OCI-LY7 (cell line): ENCODE data around the gene CFAP97D2. TPM values are rescaled to one million over a fixed set of nuclear protein-coding genes. Genes with fewer than 3 reads are reported as not detected.
"Not testable (repeated sequence)": the region's sequence is repeated elsewhere in the genome, so short reads cannot be mapped to it uniquely, and the experiment has no call there.

Source experiments
- BruUV-seq: library from RNA; stranded (reverse); fragments of 400-500 nt; replicated peaks from 2 replicates; lab custom pipeline; 2021; lab: Mats Ljungman, UMichigan
- CTCF ChIA-PET: fragments of 300-600 bp; sonication (Branson Sonifier 250); formaldehyde crosslinking; loops from one replicate; lab custom pipeline; 2022; ENCODE audit warnings: antibody characterized with exemption; ENCODE audit not compliant: unreplicated experiment; lab: Charles Lee
- POLR2A ChIA-PET: fragments of 300-600 bp; sonication (Branson Sonifier 250); formaldehyde crosslinking; loops from one replicate; lab custom pipeline; 2022; ENCODE audit warnings: antibody characterized with exemption; lab: Charles Lee
- DNase-seq: peaks from one replicate; pipeline ENCODE4 v3.0.0-alpha.2; 2015; ENCODE audit warnings: low spot score
- H2AFZ ChIP-seq: fragments of 200-600 bp; sonication (generic), shearing (Covaris generic); 2 replicates; pipeline ENCODE4 v1.6.1; 2014; ENCODE audit warnings: mild to moderate bottlenecking, antibody characterized with exemption, low read length, moderate library complexity
- H3K27ac ChIP-seq: fragments of 200-600 bp; sonication (generic); 2 replicates; pipeline ENCODE4 v1.5.1; 2014; ENCODE audit warnings: mixed run types, low read depth, mild to moderate bottlenecking, moderate library complexity, low read length, inconsistent platforms; ENCODE audit not compliant: poor library complexity, severe bottlenecking
- H3K36me3 ChIP-seq: fragments of 200-600 bp; sonication (generic); 2 replicates; pipeline ENCODE4 v1.6.1; 2014; ENCODE audit warnings: mild to moderate bottlenecking, antibody characterized with exemption, low read length, moderate library complexity, mixed read lengths; ENCODE audit not compliant: insufficient read depth
- H3K4me1 ChIP-seq: fragments of 200-600 bp; sonication (generic); 2 replicates; pipeline ENCODE4 v1.5.1; 2014; ENCODE audit warnings: mild to moderate bottlenecking, low read length; ENCODE audit not compliant: insufficient read depth, poor library complexity, severe bottlenecking
- H3K4me2 ChIP-seq: fragments of 200-600 bp; sonication (generic); 2 replicates; pipeline ENCODE4 v1.6.1; 2014; ENCODE audit warnings: mild to moderate bottlenecking, low read length
- H3K4me3 ChIP-seq: fragments of 200-600 bp; sonication (generic); 2 replicates; pipeline ENCODE4 v1.5.1; 2014; ENCODE audit warnings: mild to moderate bottlenecking, low read depth, low read length; ENCODE audit not compliant: poor library complexity, severe bottlenecking
- H3K79me2 ChIP-seq: fragments of 200-600 bp; sonication (generic); 2 replicates; pipeline ENCODE4 v1.6.1; 2016; ENCODE audit warnings: low read depth, mild to moderate bottlenecking, low read length, moderate library complexity, mixed read lengths; ENCODE audit not compliant: insufficient read depth
- H3K9me2 ChIP-seq: fragments of 200-600 bp; sonication (generic); 2 replicates; pipeline ENCODE4 v1.6.1; 2016; ENCODE audit warnings: mild to moderate bottlenecking, low read length, mixed read lengths; ENCODE audit not compliant: insufficient read depth
- H3K9me3 ChIP-seq: fragments of 200-600 bp; sonication (generic); 2 replicates; pipeline ENCODE4 v1.6.1; 2014; ENCODE audit warnings: mild to moderate bottlenecking, mixed run types, low read length, mixed read lengths
- H4K20me1 ChIP-seq: fragments of 200-600 bp; sonication (generic); 2 replicates; pipeline ENCODE4 v1.6.1; 2014; ENCODE audit warnings: mild to moderate bottlenecking, antibody characterized with exemption, low read length, moderate library complexity, mixed read lengths; ENCODE audit not compliant: insufficient read depth
- EZH2phosphoT487 ChIP-seq: fragments of 200-600 bp; sonication (generic); IDR thresholded peaks from 2 replicates; pipeline ENCODE4 v1.6.1; 2018; ENCODE audit warnings: low read depth, borderline replicate concordance, mild to moderate bottlenecking, mixed run types, antibody characterized with exemption, low read length, moderate library complexity, mixed read lengths
- intact Hi-C: fragments of 100-400 bp; cut with micrococcal nuclease; formaldehyde crosslinking; loops from one replicate; pipeline ENCODE4 v1.10.0; 2022; ENCODE audit not compliant: unreplicated experiment
- total RNA-seq, 2 experiments: library from RNA; depleted of rRNA in 1 of 2; stranded (reverse); fragments of >200 nt in 1 of 2; shearing (Covaris generic) in 1 of 2; gene quantifications; 2 replicates each; pipeline ENCODE4 v1.2.3, GENCODE V29; 2014 to 2022
- TF ChIP-seq, protein P1 (sequence below): fragments of 200-600 bp; sonication (generic); conservative IDR thresholded peaks from 2 replicates; pipeline ENCODE4 v1.5.1; 2014; ENCODE audit warnings: mild to moderate bottlenecking, antibody characterized with exemption, low read length, moderate library complexity, mixed read lengths

The CFAP97D2 gene
- total RNA-seq, 2 experiments from 2014 or later = not detected

- Histone ChIP-seq H3K4me1 (no peaks in the 10 kb centered on the region), H3K9me2 (no peaks in the 10 kb centered on the region)
- BruUV-seq = no TSS peak
Measured at GRCh38 chr13:114174529-114174961, 4.5 kb upstream of the CFAP97D2 start.

GRCh38 chr13:114176359-114176902 lies 2.6 kb upstream of the CFAP97D2 start:
- H4K20me1 ChIP-seq, DNase-seq, H3K36me3 ChIP-seq, H3K4me3 ChIP-seq, BruUV-seq, intact Hi-C loops, H3K79me2 ChIP-seq, CTCF ChIA-PET, H3K27ac ChIP-seq, POLR2A ChIA-PET, H2AFZ ChIP-seq, H3K9me3 ChIP-seq, H3K9me2 ChIP-seq, H3K4me2 ChIP-seq, H3K4me1 ChIP-seq: not testable (repeated sequence)

More at GRCh38 chr13:114174529-114174961, 4.5 kb upstream of the CFAP97D2 start:
- Histone ChIP-seq H3K4me3 (no peak overlapping the region), H2AFZ (no peak overlapping the region), H3K4me2 (no peak overlapping the region), H4K20me1 (no peaks in the 10 kb centered on the region), H3K27ac (no peak overlapping the region), H3K9me3 (no peaks in the 10 kb centered on the region), H3K79me2 (no peaks in the 10 kb centered on the region), H3K36me3 (no peaks in the 10 kb centered on the region)
- TF ChIP-seq, protein P1, sequence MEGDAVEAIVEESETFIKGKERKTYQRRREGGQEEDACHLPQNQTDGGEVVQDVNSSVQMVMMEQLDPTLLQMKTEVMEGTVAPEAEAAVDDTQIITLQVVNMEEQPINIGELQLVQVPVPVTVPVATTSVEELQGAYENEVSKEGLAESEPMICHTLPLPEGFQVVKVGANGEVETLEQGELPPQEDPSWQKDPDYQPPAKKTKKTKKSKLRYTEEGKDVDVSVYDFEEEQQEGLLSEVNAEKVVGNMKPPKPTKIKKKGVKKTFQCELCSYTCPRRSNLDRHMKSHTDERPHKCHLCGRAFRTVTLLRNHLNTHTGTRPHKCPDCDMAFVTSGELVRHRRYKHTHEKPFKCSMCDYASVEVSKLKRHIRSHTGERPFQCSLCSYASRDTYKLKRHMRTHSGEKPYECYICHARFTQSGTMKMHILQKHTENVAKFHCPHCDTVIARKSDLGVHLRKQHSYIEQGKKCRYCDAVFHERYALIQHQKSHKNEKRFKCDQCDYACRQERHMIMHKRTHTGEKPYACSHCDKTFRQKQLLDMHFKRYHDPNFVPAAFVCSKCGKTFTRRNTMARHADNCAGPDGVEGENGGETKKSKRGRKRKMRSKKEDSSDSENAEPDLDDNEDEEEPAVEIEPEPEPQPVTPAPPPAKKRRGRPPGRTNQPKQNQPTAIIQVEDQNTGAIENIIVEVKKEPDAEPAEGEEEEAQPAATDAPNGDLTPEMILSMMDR = no peak
- no peak for TF ChIP-seq EZH2phosphoT487
- DNase-seq = no peak
- intact Hi-C loops = no loop called here
- ChIA-PET POLR2A (no interaction called here), CTCF (no interaction called here)

DNA sequence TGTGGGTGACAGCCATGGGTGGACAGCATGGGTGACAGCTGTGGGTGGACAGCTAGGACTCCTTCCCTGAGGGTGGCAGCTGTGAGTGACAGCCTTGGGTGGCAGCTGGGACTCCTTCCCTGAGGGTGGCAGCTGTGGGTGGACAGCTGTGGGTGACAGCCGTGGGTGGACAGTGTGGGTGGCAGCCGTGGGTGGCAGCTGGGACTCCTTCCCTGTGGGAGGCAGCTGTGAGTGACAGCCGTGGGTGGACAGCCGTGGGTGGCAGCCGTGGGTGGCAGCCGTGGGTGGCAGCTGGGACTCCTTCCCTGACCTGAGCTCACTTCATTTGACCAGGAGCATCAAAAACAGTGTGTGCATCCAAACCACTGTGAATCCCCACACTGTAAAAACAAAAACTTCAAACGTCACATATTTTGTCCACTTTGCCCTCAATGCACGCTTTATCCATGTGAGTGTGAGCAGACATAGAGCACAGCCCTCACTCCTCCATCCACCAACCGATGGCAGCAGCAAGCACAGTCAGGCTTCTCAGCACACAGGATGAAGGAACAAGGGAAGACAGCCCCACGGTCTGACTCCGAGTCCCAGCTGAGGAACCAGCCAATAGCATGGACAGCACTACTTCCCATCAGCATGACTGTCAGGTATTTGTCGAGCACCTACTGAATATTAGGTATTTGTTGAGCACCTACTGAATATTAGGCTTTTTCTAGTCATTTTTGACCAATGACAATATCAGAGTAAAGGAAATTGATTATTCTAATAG lies 1.6 kb upstream of the CFAP97D2 start:
- DNase-seq = no peak
- intact Hi-C loops = no loop called here
- H3K4me1 ChIP-seq = no peaks in the 10 kb centered on the region
- H3K9me2 ChIP-seq = no peaks in the 10 kb centered on the region
- ChIA-PET CTCF (no interaction called here), POLR2A (interaction anchor here (0.6 to 0.7 kb wide), 2 partner anchors 28 to 60 kb away, joined by 3 read pairs; no protein-coding TSS in a partner anchor)
- no TSS peak for BruUV-seq
- no peaks in the 10 kb centered on the region for H4K20me1 ChIP-seq
- H3K79me2 ChIP-seq = no peaks in the 10 kb centered on the region
- H3K4me2 ChIP-seq = no peak overlapping the region
- no peaks in the 10 kb centered on the region for H3K9me3 ChIP-seq
- H3K4me3 ChIP-seq = no peak overlapping the region
- no peak overlapping the region for H3K27ac ChIP-seq
- TF ChIP-seq, protein P1 = no peak
- TF ChIP-seq EZH2phosphoT487 = no peak
- no peak overlapping the region for H2AFZ ChIP-seq
- H3K36me3 ChIP-seq = no peaks in the 10 kb centered on the region
